ENCODE results near the gene ARID1B.

GRCh38 chr6:157254538-157254937, 477.4 kb downstream of the ARID1B start:
- TF ChIP-seq, protein P1, sequence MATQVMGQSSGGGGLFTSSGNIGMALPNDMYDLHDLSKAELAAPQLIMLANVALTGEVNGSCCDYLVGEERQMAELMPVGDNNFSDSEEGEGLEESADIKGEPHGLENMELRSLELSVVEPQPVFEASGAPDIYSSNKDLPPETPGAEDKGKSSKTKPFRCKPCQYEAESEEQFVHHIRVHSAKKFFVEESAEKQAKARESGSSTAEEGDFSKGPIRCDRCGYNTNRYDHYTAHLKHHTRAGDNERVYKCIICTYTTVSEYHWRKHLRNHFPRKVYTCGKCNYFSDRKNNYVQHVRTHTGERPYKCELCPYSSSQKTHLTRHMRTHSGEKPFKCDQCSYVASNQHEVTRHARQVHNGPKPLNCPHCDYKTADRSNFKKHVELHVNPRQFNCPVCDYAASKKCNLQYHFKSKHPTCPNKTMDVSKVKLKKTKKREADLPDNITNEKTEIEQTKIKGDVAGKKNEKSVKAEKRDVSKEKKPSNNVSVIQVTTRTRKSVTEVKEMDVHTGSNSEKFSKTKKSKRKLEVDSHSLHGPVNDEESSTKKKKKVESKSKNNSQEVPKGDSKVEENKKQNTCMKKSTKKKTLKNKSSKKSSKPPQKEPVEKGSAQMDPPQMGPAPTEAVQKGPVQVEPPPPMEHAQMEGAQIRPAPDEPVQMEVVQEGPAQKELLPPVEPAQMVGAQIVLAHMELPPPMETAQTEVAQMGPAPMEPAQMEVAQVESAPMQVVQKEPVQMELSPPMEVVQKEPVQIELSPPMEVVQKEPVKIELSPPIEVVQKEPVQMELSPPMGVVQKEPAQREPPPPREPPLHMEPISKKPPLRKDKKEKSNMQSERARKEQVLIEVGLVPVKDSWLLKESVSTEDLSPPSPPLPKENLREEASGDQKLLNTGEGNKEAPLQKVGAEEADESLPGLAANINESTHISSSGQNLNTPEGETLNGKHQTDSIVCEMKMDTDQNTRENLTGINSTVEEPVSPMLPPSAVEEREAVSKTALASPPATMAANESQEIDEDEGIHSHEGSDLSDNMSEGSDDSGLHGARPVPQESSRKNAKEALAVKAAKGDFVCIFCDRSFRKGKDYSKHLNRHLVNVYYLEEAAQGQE (IDR thresholded peaks at IDR 0.05; ENCODE audit: insufficient read depth in 1 of 2, low read depth in 2 of 2, low read length in 2 of 2): no peak
- no peak for TF ChIP-seq TAF1 (IDR thresholded peaks at IDR 0.05; ENCODE audit: borderline replicate concordance, insufficient read depth, low read length)
- no peak for TF ChIP-seq SIN3A (IDR thresholded peaks at IDR 0.05; ENCODE audit: borderline replicate concordance, insufficient read depth, low read length)
